Neuronal stem cell (in vitro differentiated cells): ENCODE measurements around the gene TYW1B.
"Not testable (repeated sequence)": the region's sequence is repeated elsewhere in the genome, so short reads cannot be mapped to it uniquely, and the experiment has no call there.

Experiments used
- DNase-seq: peaks from one replicate; pipeline ENCODE4 v3.0.0-alpha.2; 2013; ENCODE audit warnings: low spot score
- H2AFZ ChIP-seq: one replicate; pipeline ENCODE4 v1.6.1; 2013; ENCODE audit warnings: mild to moderate bottlenecking, low read length, inconsistent platforms
- H2AK5ac ChIP-seq: 2 replicates; pipeline ENCODE4 v1.6.1; 2013; ENCODE audit warnings: low read depth, mild to moderate bottlenecking, inconsistent platforms, low read length, moderate library complexity, mixed read lengths
- H2BK120ac ChIP-seq: 2 replicates; pipeline ENCODE4 v1.6.1; 2013; ENCODE audit warnings: low read depth, mild to moderate bottlenecking, inconsistent platforms, low read length, moderate library complexity, mixed read lengths
- H2BK12ac ChIP-seq: one replicate; pipeline ENCODE4 v1.6.1; 2013; ENCODE audit warnings: low read length, inconsistent platforms
- H2BK15ac ChIP-seq: 2 replicates; pipeline ENCODE4 v1.6.1; 2013; ENCODE audit warnings: mild to moderate bottlenecking, low read length, inconsistent platforms, mixed read lengths
- H2BK5ac ChIP-seq: one replicate; pipeline ENCODE4 v1.6.1; 2013; ENCODE audit warnings: inconsistent platforms, mild to moderate bottlenecking, low read length, moderate library complexity
- H3K14ac ChIP-seq: one replicate; pipeline ENCODE4 v1.6.1; 2013; ENCODE audit warnings: low read length, inconsistent platforms
- H3K18ac ChIP-seq: 2 replicates; pipeline ENCODE4 v1.6.1; 2013; ENCODE audit warnings: low read length, inconsistent platforms
- H3K23ac ChIP-seq: 2 replicates; pipeline ENCODE4 v1.6.1; 2013; ENCODE audit warnings: low read depth, mild to moderate bottlenecking, mixed read lengths, low read length, inconsistent platforms; ENCODE audit not compliant: poor library complexity
- H3K27ac ChIP-seq: replicated peaks from 3 replicates; pipeline ENCODE4 v1.5.1; 2013; ENCODE audit warnings: low read length, inconsistent platforms
- H3K27me3 ChIP-seq, 3 experiments: 2 replicates each; pipeline ENCODE4 v1.6.1; 2013; ENCODE audit warnings: low read length in 3 of 3, mild to moderate bottlenecking in 2 of 3, inconsistent platforms in 1 of 3, low read depth in 1 of 3, mixed read lengths in 1 of 3, moderate library complexity in 1 of 3; ENCODE audit not compliant: control insufficient read depth in 3 of 3, insufficient read depth in 3 of 3
- H3K36me3 ChIP-seq, 2 donors: replicated peaks in 1 of 2; 2 replicates each; pipeline ENCODE4 v1.6.1; 2013; ENCODE audit warnings: low read length in 2 of 2; ENCODE audit not compliant: control insufficient read depth in 2 of 2, insufficient read depth in 2 of 2
- H3K4ac ChIP-seq: 2 replicates; pipeline ENCODE4 v1.6.1; 2013; ENCODE audit warnings: inconsistent platforms, mild to moderate bottlenecking, low read length, moderate library complexity
- H3K4me1 ChIP-seq, 2 donors: 1 replicate in 1 of 2; 2 replicates in 1 of 2; pipeline ENCODE4 v1.6.1; 2013; ENCODE audit warnings: low read length in 2 of 2, low read depth in 1 of 2; ENCODE audit not compliant: control insufficient read depth in 2 of 2, insufficient read depth in 1 of 2
- H3K4me2 ChIP-seq: one replicate; pipeline ENCODE4 v1.6.1; 2013; ENCODE audit warnings: mild to moderate bottlenecking, low read length, inconsistent platforms; ENCODE audit not compliant: insufficient read depth, poor library complexity, severe bottlenecking
- H3K4me3 ChIP-seq, 2 donors: 2 replicates each; pipeline ENCODE4 v1.5.1; 2013; ENCODE audit warnings: low read length in 2 of 2, mild to moderate bottlenecking in 2 of 2, inconsistent platforms in 1 of 2, moderate library complexity in 1 of 2
- H3K79me1 ChIP-seq: one replicate; pipeline ENCODE4 v1.6.1; 2013; ENCODE audit warnings: low read depth, mild to moderate bottlenecking, inconsistent platforms, low read length, moderate library complexity
- H3K9ac ChIP-seq: one replicate; pipeline ENCODE4 v1.6.1; 2013; ENCODE audit warnings: mild to moderate bottlenecking, low read depth, low read length, inconsistent platforms; ENCODE audit not compliant: poor library complexity
- H3K9me3 ChIP-seq, 2 donors: replicated peaks in 1 of 2; 2 replicates each; pipeline versions ENCODE3 to v1.6.1; 2013; ENCODE audit warnings: low read length in 2 of 2, mild to moderate bottlenecking in 2 of 2, inconsistent platforms in 1 of 2, low read depth in 1 of 2, mixed read lengths in 1 of 2, moderate library complexity in 1 of 2; ENCODE audit not compliant: control insufficient read depth in 2 of 2, insufficient read depth in 1 of 2
- H4K8ac ChIP-seq: one replicate; pipeline ENCODE4 v1.6.1; 2013; ENCODE audit warnings: low read depth, mild to moderate bottlenecking, inconsistent platforms, low read length, moderate library complexity
- H4K91ac ChIP-seq: one replicate; pipeline ENCODE4 v1.6.1; 2013; ENCODE audit warnings: low read length, low read depth, mild to moderate bottlenecking, inconsistent platforms; ENCODE audit not compliant: poor library complexity
- WGBS, 2 donors: extraction: QIAGEN DNeasy Blood & Tissue Kit; methylation state at CpG; one replicate each; pipeline ENCODE4 v1.1.7; 2013; ENCODE audit warnings: missing lambda C conversion rate in 2 of 2, mixed read lengths in 1 of 2; ENCODE audit not compliant: insufficient read length in 2 of 2, insufficient replicate concordance in 1 of 2; ENCODE audit errors: extremely low coverage in 2 of 2; 5-methylcytosine and 5-hydroxymethylcytosine counted together

TYW1B gene

GRCh38 chr7:72605863-72606431 is 222.1 kb downstream of the TYW1B start:
- no CpG with 5 or more reads among the region's 7 CpGs for WGBS, 2 donors
- H2AK5ac ChIP-seq, H3K4me3 ChIP-seq, H4K91ac ChIP-seq, H3K4ac ChIP-seq, H3K36me3 ChIP-seq, H2BK5ac ChIP-seq, H3K18ac ChIP-seq, H3K27me3 ChIP-seq, H3K4me2 ChIP-seq, H2BK15ac ChIP-seq, H3K9me3 ChIP-seq, H3K9ac ChIP-seq, H2BK120ac ChIP-seq, H2BK12ac ChIP-seq, H4K8ac ChIP-seq, H3K14ac ChIP-seq, DNase-seq, H2AFZ ChIP-seq, H3K4me1 ChIP-seq, H3K79me1 ChIP-seq, H3K27ac ChIP-seq, H3K23ac ChIP-seq: not testable (repeated sequence)

- H3K79me1 ChIP-seq, H3K4me1 ChIP-seq, H3K4me2 ChIP-seq, H2BK12ac ChIP-seq, H3K18ac ChIP-seq, DNase-seq, H3K9ac ChIP-seq, H4K8ac ChIP-seq, H3K27ac ChIP-seq, H3K27me3 ChIP-seq, H3K4ac ChIP-seq, H3K9me3 ChIP-seq, H2BK120ac ChIP-seq, H2AK5ac ChIP-seq, H3K23ac ChIP-seq, H3K14ac ChIP-seq, H3K4me3 ChIP-seq, H4K91ac ChIP-seq, H2AFZ ChIP-seq, H3K36me3 ChIP-seq, H2BK5ac ChIP-seq, H2BK15ac ChIP-seq: not testable (repeated sequence)
- no CpG with 5 or more reads among the region's 17 CpGs for WGBS, 2 donors
Measured at GRCh38 chr7:72604771-72605611, 223.0 kb downstream of the TYW1B start.

GRCh38 chr7:72603476-72603875 is 224.5 kb downstream of the TYW1B start:
- H3K4ac ChIP-seq, DNase-seq, H4K91ac ChIP-seq, H2BK12ac ChIP-seq, H3K18ac ChIP-seq, H3K79me1 ChIP-seq, H3K27me3 ChIP-seq, H2AFZ ChIP-seq, H2AK5ac ChIP-seq, H3K14ac ChIP-seq, H2BK5ac ChIP-seq, H3K27ac ChIP-seq, H3K4me2 ChIP-seq, H3K9ac ChIP-seq, H4K8ac ChIP-seq, H2BK15ac ChIP-seq, H3K4me1 ChIP-seq, H3K36me3 ChIP-seq, H2BK120ac ChIP-seq, H3K23ac ChIP-seq, H3K4me3 ChIP-seq, H3K9me3 ChIP-seq: not testable (repeated sequence)
- WGBS, 2 donors: no CpG with 5 or more reads among the region's 8 CpGs

- H2AFZ ChIP-seq: no peak overlapping the region
- no peaks in the 10 kb centered on the region for H3K4me1 ChIP-seq
- no peak overlapping the region for H3K4me3 ChIP-seq
- H3K36me3 ChIP-seq: no peaks in the 10 kb centered on the region
- no peak for DNase-seq
- H3K27ac ChIP-seq: no peak overlapping the region
- H2BK12ac ChIP-seq: no peak overlapping the region
- H3K23ac ChIP-seq: no peak overlapping the region
- H2BK5ac ChIP-seq: no peak overlapping the region
- H3K4me2 ChIP-seq: no peak overlapping the region
- no CpG with 5 or more reads among the region's 5 CpGs for WGBS, 2 donors
- H4K8ac ChIP-seq: no peak overlapping the region
- no peak overlapping the region for H2BK120ac ChIP-seq
- H3K14ac ChIP-seq: no peak overlapping the region
- no peak overlapping the region for H3K18ac ChIP-seq
- H3K27me3 ChIP-seq: no peaks in the 10 kb centered on the region
- H2BK15ac ChIP-seq: no peak overlapping the region
- H3K9ac ChIP-seq: peak overlapping the region; percentile 30
- no peak overlapping the region for H4K91ac ChIP-seq
- H3K9me3 ChIP-seq: no peaks in the 10 kb centered on the region
- no peaks in the 10 kb centered on the region for H3K79me1 ChIP-seq
- H3K4ac ChIP-seq: no peak overlapping the region
- H2AK5ac ChIP-seq: no peak overlapping the region
Measured at GRCh38 chr7:72603073-72603472, 224.9 kb downstream of the TYW1B start.
